HG03108 (cell line): ENCODE results near the gene CMC1.

Experiments used
- ATAC-seq: cut with Tn5 transposase; IDR thresholded peaks from one replicate; pipeline ENCODE4 v1.9.1; 2021; ENCODE audit warnings: moderate library complexity; ENCODE audit not compliant: unreplicated experiment

Gene CMC1

GRCh38 chr3:28295898-28296490, 54.6 kb downstream of the CMC1 start:
- ATAC-seq, result no peak

- no peak for ATAC-seq
Observed at GRCh38 chr3:28299705-28300104, 58.3 kb downstream of the CMC1 start.

DNA sequence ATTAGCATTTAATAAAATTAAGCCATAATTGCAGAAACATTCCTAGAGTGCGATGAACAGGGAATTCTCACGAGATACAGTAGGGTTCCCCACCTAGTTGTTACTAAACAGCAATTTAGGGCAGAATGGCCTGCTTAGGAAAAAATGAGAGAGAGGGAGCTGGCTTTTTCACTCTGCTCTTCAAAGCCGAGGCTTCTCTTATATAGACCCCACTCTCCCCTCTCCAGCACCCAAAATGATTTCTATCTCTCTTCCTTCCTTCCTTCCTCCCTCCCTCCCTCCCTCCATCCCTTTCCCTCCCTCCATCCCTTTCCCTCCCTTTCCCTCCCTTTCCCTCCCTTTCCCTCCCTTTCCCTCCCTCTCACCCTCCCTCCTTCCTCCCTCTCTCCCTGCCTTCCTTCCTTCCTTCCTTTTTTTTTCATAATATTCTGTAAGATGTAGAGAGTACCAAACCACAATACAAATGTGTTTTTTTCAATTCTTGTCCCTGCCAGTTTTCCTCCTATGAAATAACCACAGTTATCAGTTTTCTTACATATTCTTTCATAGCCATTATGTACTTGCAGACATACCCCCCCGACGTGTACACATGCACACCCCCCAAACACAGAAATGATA, 59.0 kb downstream of the CMC1 start:
- ATAC-seq, result no peak

DNA sequence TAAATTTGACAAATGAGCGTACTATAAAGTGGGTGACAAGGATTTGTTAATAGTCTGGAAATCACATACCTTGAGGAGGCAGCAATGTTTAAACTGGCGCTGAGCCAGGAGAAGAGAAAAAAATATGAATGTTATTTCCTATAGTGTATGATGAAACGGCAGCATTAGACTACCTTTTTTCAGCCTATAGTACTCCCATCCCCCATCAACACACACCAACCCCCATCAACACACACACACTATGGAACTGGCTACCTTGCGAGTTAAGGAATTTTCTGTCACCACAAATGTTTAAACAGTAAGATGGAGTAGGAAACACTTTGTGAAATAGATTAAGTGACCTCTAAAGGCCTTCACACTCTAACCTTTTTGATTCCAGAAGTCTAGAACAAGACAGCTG, 60.3 kb downstream of the CMC1 start:
- ATAC-seq, result no peak

- ATAC-seq, result no peak
Observed at GRCh38 chr3:28308196-28308595, 66.8 kb downstream of the CMC1 start.

DNA sequence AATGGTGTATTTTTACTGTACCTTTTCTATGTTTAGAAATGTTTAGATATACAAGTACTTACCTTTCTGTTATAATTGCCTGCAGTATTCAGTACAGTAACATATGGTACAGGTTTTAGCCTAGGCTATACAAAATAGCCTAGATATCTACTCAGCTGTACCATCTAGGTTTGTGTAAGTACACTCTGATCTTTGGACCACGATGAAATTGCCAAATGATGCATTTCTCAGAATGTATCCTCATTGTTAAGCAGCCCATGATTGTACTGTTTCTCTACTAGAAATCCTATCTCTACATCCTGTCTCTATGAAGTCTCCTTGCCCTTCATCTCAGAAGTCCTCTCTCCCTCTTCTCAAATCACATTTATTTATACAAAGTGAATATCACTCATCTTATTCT, 74.3 kb downstream of the CMC1 start:
- ATAC-seq, result no peak

DNA sequence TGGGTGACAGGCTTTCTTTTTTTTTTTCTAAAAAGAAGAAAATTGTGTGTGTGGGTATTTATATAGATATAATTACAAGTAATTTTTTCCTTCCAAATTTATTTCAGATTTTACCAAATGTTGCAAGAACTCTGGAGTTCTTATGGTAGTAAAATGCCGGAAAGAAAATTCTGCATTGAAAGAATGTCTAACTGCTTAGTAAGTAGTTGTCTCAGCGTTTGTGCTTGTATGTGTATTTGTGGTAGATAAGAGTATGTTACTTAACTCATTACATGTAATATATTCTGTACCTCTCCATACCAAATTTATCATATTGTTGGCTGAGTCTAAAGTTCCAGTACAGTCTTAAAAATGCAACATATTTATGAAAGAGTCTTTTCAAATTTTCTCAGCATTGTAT, 74.8 kb downstream of the CMC1 start:
- ATAC-seq, result no peak

DNA sequence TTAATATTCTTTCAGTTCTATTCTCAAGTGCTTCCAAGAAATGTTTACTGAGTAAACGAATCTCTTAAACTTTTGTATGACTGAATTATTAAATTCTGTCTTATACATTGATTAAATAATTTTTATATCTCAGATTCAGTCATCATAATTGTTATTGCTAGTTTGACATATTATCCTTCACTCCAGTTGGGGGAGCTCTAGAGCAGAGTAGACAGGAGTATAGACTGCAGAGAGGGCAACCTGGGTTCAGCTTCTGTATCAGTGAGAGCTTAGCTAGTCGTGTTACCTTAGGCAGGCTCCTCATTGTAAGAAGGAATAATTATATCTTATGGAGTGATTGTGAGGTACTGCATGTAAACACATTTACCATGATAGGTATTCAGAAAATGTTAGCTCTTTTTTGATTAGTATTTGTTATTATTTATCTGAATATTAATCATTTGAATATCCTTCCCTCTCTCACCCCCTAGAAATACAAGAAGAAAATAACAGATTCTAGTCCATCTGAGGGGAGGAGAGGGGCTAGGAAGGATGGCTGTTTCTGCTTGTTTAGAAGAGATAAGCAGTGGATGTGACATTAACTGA, 76.1 kb downstream of the CMC1 start:
- peak; percentile 75 for ATAC-seq

- ATAC-seq, result no peak
Observed at GRCh38 chr3:28320981-28321380, 79.6 kb downstream of the CMC1 start.

- no peak for ATAC-seq
Observed at GRCh38 chr3:28322464-28322863, 81.0 kb downstream of the CMC1 start.

DNA sequence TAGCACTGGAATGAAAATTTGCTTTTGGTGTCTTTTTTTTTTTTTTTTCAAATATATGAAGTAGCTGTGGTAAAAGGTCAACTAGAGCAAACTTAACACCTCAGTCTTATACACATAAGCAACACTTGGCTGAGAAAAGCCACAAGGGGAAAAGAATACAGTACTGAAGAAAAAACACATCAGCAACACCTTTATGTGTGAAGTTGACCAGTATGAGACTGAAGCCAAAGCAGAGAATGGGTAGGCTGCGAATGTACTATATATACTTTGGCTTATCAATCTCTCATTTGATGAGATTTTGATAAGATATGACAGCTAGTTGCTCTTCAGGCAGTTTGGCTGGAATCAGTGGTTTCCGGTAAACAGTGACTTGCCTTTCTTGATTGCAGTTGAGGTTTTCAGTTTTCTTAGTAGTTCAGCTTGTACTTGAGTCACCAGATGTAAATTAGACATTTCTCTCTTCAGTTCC, 85.1 kb downstream of the CMC1 start:
- peak; percentile 81 for ATAC-seq

- no peak for ATAC-seq
Observed at GRCh38 chr3:28328188-28329151, 87.1 kb downstream of the CMC1 start.

DNA sequence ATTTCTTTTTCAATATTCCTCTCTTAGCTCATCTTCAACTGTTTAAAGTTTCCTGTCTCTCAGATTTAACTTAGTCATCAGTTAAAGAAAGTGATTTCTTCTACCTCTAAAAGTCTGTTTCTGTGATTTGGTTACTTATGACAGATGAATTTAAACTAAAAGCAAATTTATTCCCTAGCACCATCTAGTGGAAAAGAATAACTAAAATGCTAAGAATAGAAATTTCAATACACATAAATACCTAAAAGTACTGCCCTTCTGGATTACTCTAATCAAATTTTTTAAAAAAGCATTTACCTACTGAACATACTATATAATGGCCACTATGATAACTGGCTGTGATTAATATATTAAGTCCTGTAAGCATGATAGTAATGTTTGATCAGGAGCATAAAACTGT, 93.1 kb downstream of the CMC1 start:
- no peak for ATAC-seq

DNA sequence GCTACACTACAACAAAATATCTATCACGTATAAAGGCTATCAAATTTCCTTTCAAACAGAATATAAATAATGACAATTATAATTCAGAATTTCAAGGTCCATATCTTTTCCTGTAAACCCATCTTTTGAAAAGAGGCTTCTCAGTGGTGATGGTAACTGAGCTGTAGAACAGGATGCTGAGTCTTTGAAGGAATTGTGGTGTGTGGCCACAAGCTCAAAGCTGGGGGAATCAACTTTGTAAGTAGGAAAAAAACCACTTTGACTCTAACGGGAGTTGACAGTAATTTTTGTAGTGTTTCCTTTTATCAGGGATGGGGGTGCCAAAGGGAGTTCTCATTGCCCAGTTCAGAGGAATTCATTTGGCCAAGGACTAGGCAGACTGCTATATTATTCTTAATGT, 93.8 kb downstream of the CMC1 start:
- no peak for ATAC-seq

GRCh38 chr3:28337230-28337629, 95.8 kb downstream of the CMC1 start:
- no peak for ATAC-seq

- ATAC-seq, result no peak
Observed at GRCh38 chr3:28343144-28343543, 101.7 kb downstream of the CMC1 start.

DNA sequence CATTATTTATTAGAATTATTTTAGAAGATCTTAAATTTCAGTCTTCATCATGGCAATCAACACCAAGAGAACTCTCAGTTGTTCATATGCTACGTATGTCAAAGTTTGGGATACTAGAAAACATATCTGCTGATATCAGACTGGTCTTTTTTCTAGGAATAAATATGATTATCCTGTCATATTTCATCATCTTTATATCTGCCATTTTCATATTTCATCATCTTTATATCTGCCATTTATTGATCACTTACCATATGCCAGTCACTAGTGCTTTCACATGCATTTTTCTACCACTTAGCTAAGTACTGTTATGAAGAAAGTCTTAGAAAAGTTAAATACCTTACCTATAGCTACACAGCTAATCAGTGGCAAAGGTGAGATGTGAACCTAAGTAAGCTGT, 104.3 kb downstream of the CMC1 start:
- no peak for ATAC-seq

- no peak for ATAC-seq
Observed at GRCh38 chr3:28347374-28348264, 106.2 kb downstream of the CMC1 start.

GRCh38 chr3:28348265-28348628, 106.8 kb downstream of the CMC1 start:
- ATAC-seq, result no peak

DNA sequence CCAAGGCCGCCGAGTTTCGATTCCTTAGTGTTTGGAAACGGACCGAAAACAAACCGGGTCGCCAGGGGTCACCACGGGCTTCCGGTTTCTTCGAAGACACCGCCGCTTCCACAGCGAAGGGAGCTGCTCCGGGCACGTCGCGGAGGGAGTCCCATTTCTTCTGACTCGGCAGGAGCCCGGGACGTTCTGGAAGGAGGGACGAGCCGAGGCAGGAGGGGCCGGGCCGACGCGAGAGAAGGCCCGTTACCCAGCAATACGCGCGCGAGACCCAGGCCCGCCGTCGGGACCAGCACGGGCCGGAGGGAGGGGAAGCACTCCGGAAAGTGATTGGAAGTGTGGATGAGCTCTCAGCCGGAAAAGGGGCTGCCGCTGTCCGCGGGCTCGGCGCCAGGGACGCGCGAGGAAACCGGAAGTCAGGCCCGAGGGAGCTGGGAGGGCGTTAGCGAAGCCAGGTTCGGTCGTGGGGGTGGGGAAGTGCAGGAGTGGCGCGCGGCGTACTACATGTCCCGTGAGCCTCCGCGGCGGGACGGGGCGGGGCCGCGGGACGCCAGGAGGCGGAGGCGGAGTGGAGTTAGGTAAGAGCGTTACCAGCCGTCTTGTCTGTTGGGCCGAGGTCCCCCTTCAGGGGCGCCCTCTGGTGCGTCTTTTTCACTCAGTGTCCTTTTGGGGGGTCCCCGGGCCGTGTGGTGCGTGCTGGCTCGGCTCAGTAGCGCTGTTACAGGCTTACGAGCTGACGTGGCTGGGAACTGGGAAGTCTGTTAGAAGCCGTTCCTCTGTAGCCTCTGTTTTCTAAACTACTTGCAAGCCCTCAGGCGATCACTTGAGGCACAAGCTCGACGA, 107.4 kb downstream of the CMC1 start, which contains the start of the genes AZI2 and ZCWPW2:
Gene AZI2 (minus strand): TSS at position 196 of the 840 bp plus-strand sequence. CDS start 8,207 bp downstream, outside the sequence.
Gene ZCWPW2 (plus strand): TSS at position 93 of the 840 bp plus-strand sequence. CDS start 64,348 bp downstream, outside the sequence.
- ATAC-seq, result peak; percentile 90
